SU-DHL-6 (cell line): ENCODE measurements around the gene PLEKHA5.

Source experiments
- EZH2phosphoT487 ChIP-seq: fragments of 200-600 bp; sonication (generic), shearing (Covaris generic); conservative IDR thresholded peaks from 2 replicates; pipeline ENCODE4 v1.6.1; 2018; ENCODE audit warnings: mild to moderate bottlenecking, antibody characterized with exemption, low read length, moderate library complexity, mixed read lengths
- TF ChIP-seq, protein P1 (sequence below): fragments of 200-600 bp; sonication (generic); IDR thresholded peaks from one replicate; pipeline ENCODE4 v1.5.1; 2017; ENCODE audit warnings: antibody characterized with exemption, mild to moderate bottlenecking, low read length, moderate library complexity; ENCODE audit not compliant: insufficient read depth, poor library complexity, severe bottlenecking

DNA sequence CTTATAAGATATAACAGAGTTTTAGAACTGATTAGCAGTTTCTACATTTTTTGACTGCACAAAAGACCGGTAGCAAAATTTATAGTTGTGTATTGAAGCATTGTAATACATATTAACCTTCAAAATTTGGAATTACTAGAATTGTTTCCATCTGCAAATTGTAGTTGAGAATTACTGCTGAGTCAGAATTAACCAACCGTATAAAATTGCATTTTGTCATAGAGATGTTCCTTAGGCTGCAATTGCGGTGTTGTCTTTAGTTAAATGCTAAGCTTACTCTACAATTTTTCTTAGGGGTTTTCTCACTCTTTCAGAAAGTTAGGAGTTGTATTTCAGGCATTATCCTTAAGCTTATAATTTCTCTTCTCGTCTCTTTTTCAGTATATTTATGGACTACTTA lies 132.2 kb downstream of the PLEKHA5 start:
- no peak for TF ChIP-seq EZH2phosphoT487
- TF ChIP-seq, protein P1, sequence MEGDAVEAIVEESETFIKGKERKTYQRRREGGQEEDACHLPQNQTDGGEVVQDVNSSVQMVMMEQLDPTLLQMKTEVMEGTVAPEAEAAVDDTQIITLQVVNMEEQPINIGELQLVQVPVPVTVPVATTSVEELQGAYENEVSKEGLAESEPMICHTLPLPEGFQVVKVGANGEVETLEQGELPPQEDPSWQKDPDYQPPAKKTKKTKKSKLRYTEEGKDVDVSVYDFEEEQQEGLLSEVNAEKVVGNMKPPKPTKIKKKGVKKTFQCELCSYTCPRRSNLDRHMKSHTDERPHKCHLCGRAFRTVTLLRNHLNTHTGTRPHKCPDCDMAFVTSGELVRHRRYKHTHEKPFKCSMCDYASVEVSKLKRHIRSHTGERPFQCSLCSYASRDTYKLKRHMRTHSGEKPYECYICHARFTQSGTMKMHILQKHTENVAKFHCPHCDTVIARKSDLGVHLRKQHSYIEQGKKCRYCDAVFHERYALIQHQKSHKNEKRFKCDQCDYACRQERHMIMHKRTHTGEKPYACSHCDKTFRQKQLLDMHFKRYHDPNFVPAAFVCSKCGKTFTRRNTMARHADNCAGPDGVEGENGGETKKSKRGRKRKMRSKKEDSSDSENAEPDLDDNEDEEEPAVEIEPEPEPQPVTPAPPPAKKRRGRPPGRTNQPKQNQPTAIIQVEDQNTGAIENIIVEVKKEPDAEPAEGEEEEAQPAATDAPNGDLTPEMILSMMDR: no peak
